Fibroblast of villous mesenchyme (primary cell): ENCODE measurements around the gene TBL1XR1. TPM values are rescaled to one million over a fixed set of nuclear protein-coding genes. Genes with fewer than 3 reads are reported as not detected.
"Not testable (repeated sequence)": the region's sequence is repeated elsewhere in the genome, so short reads cannot be mapped to it uniquely, and the experiment has no call there.

Experiments
- DNase-seq: peaks from one replicate; pipeline ENCODE4 v3.0.0-alpha.2; 2010; ENCODE audit warnings: low read depth
- H3K4me3 ChIP-seq: 2 replicates; pipeline ENCODE4 v1.5.1; 2011; ENCODE audit warnings: low read depth, mild to moderate bottlenecking, low read length
- CTCF ChIP-seq: IDR thresholded peaks from 2 replicates; pipeline ENCODE4 v1.5.1; 2012; ENCODE audit warnings: low read depth, mild to moderate bottlenecking, low read length; ENCODE audit not compliant: insufficient read depth
- total RNA-seq: library from RNA; depleted of rRNA; stranded (reverse); fragments of >200 nt; gene quantifications from 2 replicates; pipeline ENCODE4 v1.2.3, GENCODE V29; 2012

The TBL1XR1 gene
- total RNA-seq, 1 donor = 161 TPM

- DNase-seq = no peak
- no peak overlapping the region for H3K4me3 ChIP-seq
- no peak for TF ChIP-seq CTCF
Measured at GRCh38 chr3:177141899-177142646, 55.2 kb downstream of the TBL1XR1 start.

GRCh38 chr3:177141471-177141870 lies 55.8 kb downstream of the TBL1XR1 start:
- DNase-seq = peak; percentile 50
- H3K4me3 ChIP-seq = no peak overlapping the region
- no peak for TF ChIP-seq CTCF

GRCh38 chr3:177139220-177139619 lies 58.1 kb downstream of the TBL1XR1 start:
- H3K4me3 ChIP-seq, DNase-seq: not testable (repeated sequence)

GRCh38 chr3:177137774-177138705 lies 59.2 kb downstream of the TBL1XR1 start:
- H3K4me3 ChIP-seq = no peak overlapping the region
- TF ChIP-seq CTCF = no peak
- DNase-seq = no peak

GRCh38 chr3:177136741-177137140 lies 60.5 kb downstream of the TBL1XR1 start:
- no peak for TF ChIP-seq CTCF
- H3K4me3 ChIP-seq = no peak overlapping the region
- DNase-seq = no peak

GRCh38 chr3:177135841-177136492 lies 61.3 kb downstream of the TBL1XR1 start:
- DNase-seq = no peak
- TF ChIP-seq CTCF = no peak
- no peak overlapping the region for H3K4me3 ChIP-seq

GRCh38 chr3:177134816-177135210 lies 62.5 kb downstream of the TBL1XR1 start:
- TF ChIP-seq CTCF = no peak
- DNase-seq = no peak
- H3K4me3 ChIP-seq = no peak overlapping the region
